ENCODE data around the gene PLP1.

The PLP1 gene

DNA sequence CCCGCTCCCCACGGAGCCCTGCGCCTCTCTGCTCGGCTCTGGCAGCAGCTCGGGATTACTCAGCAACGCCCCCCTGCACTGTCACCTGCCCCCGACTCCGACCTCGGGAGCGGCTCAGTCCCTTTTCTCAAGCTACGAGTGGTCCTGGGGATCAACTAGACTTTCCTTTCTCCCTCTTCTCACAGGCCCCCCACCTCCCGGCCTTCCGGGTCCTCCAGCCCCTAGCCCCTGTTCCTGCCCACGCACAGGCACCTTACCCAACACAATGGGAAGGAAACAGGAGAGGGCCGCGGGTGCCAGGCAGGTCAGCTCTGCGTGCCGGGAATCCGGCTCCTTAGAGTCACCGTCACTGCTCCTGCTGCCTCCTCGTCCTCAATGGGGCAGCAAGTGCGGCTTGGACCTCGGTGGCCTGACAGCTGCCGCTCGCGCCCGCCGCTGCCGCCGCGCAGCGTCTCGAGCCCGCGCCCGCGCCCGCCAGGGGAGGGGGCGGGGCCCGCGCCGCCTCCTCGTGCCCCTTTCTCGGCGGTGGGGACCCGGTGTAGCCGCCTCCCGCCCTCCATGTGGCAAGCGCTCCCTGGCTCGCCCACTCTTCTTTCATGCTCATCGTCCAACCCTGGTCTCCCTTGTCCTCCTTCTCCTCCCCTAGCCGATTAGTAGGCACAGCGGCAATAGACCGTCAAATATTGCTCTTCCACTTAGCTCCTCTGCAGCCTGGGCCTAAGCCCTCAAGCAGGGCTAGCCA is 55.3 kb downstream of the PLP1 start, which contains the start of gene RAB9B:
Gene RAB9B (minus strand): TSS at position 455 of the 742 bp plus-strand sequence. CDS start 6,473 bp downstream, outside the sequence.
- FAIRE-seq: no peak

GRCh38 chrX:103839404-103839803 is 62.8 kb downstream of the PLP1 start:
- no peak for FAIRE-seq

All from G401.6 (cell line).